ENCODE measurements around the gene SHISA9. TPM values are rescaled to one million over a fixed set of nuclear protein-coding genes. Genes with fewer than 3 reads are reported as not detected.

Gene SHISA9
- total RNA-seq, 4 donors from 2014 or later: 0.19 TPM; not detected in 3

DNA sequence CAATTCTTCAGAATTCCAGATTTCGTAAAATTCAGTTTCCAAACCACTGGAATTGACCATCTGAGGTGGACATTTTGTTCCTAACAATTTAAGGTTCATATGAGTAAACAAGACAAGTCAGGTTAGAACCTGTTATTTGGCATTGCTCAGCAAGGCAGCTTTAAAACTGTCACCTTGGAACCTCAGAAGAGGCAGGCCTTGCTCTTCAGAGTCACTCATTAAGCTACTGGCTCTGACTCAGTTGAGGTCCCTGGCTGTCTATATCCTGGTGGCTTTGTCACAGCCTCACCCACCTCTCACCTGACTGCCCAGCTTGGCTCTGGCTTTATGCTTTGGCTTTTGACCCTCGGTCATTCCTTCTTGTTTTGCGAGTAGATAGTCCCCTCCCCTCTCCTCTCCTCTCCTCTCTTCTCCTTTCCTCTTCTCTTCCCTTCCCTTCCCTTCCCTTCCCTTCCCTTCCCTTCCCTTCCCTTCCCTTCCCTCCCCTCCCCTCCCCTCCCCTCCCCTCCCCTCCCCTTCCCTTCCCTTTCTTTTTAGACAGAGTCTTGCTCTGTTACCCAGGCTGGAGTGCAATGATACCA is 238.4 kb downstream of the SHISA9 start:
- intact Hi-C loops (cut with DNase I): no loop called here

DNA sequence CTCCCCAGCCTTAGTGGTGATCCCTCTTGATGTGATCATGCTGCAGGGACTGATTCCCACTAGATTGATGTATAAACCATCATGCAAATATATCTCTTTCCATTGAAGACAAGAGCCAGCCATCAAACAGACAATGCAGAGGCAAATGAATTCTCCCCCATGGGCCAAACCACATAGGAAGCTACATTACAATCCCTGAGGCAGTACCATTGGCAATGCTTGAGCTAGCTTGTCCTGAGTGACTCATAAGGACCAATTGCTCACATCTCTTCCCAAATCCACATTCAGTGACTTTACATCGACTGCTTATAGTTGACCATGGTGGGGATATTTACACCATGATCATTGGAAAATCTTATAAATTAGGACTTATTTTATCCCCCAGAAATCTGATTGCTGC is 242.2 kb downstream of the SHISA9 start:
- Histone ChIP-seq H3K9me3 (no peaks in the 10 kb centered on the region), H3K27me3 (no peaks in the 10 kb centered on the region), H3K4me3 (no peak overlapping the region), H3K4me1 (no peaks in the 10 kb centered on the region), H3K27ac (no peak overlapping the region), H3K36me3 (no peaks in the 10 kb centered on the region)
- WGBS, 2 donors: 50 to 70% methylated on average over 1 of the region's 1 CpG
- intact Hi-C loops (cut with DNase I): no loop called here
- DNase-seq: no peak
- no peak for TF ChIP-seq POLR2A (IDR thresholded peaks at IDR 0.05)
- TF ChIP-seq, protein P1, sequence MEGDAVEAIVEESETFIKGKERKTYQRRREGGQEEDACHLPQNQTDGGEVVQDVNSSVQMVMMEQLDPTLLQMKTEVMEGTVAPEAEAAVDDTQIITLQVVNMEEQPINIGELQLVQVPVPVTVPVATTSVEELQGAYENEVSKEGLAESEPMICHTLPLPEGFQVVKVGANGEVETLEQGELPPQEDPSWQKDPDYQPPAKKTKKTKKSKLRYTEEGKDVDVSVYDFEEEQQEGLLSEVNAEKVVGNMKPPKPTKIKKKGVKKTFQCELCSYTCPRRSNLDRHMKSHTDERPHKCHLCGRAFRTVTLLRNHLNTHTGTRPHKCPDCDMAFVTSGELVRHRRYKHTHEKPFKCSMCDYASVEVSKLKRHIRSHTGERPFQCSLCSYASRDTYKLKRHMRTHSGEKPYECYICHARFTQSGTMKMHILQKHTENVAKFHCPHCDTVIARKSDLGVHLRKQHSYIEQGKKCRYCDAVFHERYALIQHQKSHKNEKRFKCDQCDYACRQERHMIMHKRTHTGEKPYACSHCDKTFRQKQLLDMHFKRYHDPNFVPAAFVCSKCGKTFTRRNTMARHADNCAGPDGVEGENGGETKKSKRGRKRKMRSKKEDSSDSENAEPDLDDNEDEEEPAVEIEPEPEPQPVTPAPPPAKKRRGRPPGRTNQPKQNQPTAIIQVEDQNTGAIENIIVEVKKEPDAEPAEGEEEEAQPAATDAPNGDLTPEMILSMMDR (IDR thresholded peaks at IDR 0.05): no peak

More for the DNA sequence above, 238.4 kb downstream of the SHISA9 start:
- TF ChIP-seq, protein P1 (IDR thresholded peaks at IDR 0.05): no peak
- TF ChIP-seq POLR2A (IDR thresholded peaks at IDR 0.05): no peak
- H3K27me3 ChIP-seq: no peaks in the 10 kb centered on the region
- H3K4me1 ChIP-seq: no peaks in the 10 kb centered on the region
- no peak overlapping the region for H3K27ac ChIP-seq
- peaks cover 0 to 4% (median 0%) of the 10 kb centered on the region in 3 donors for H3K9me3 ChIP-seq
- no peaks in the 10 kb centered on the region for H3K36me3 ChIP-seq
- no peak overlapping the region for H3K4me3 ChIP-seq
- 59 to 73% methylated on average over 3 of the region's 3 CpGs for WGBS, 2 donors
- no peak for DNase-seq

DNA sequence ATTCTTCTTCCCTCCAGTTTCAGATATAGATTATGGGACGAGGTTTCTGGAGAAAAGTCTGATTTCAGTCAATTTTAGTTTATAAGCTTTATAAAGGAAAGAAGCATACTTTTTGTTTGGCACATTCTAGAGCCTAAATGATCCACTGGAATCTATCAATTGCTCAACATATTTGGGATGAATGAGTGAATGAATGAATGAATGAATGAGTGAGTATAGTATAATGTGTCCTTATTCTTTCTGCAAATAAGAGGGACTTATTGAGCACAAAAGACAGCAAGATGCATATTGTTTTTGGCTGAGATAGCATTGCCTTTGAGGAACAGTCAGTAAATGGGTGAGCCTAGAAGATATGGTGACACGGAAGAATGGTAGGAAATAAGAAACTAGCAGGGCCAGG is 245.4 kb downstream of the SHISA9 start:
- Histone ChIP-seq H3K9me3 (no peaks in the 10 kb centered on the region), H3K27me3 (no peaks in the 10 kb centered on the region), H3K36me3 (no peaks in the 10 kb centered on the region), H3K4me1 (no peaks in the 10 kb centered on the region), H3K27ac (no peak overlapping the region), H3K4me3 (no peak overlapping the region)
- WGBS, 2 donors: 56 to 61% methylated on average over 2 of the region's 2 CpGs
- intact Hi-C loops (cut with DNase I): no loop called here
- DNase-seq: no peak
- TF ChIP-seq POLR2A (IDR thresholded peaks at IDR 0.05): no peak

DNA sequence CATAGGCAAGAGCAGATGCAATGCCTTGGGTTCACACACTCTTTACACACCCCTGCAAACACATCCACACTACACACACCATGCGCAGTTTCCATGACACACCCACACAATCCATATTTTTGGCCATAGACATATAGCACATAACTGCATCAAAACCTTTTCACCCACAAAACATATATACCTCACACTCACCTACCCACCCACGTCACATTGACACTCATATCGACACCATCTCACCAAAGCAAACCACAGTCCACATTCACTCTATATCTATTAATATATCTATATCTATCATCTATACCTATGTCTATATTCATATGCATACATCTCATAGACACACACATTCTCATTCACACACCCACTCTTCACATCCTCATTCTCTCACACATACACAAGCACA is 246.9 kb downstream of the SHISA9 start:
- no peak for TF ChIP-seq POLR2A (IDR thresholded peaks at IDR 0.05)
- TF ChIP-seq, protein P1 (IDR thresholded peaks at IDR 0.05): no peak
- no peak overlapping the region for H3K4me3 ChIP-seq
- intact Hi-C loops (cut with DNase I): no loop called here
- no peaks in the 10 kb centered on the region for H3K36me3 ChIP-seq
- WGBS, 2 donors: 86 to 88% methylated on average over 3 of the region's 3 CpGs
- no peaks in the 10 kb centered on the region for H3K4me1 ChIP-seq
- H3K27ac ChIP-seq: no peak overlapping the region
- H3K9me3 ChIP-seq: no peaks in the 10 kb centered on the region
- DNase-seq: no peak
- H3K27me3 ChIP-seq: no peaks in the 10 kb centered on the region

- H3K27me3 ChIP-seq: no peaks in the 10 kb centered on the region
- no peaks in the 10 kb centered on the region for H3K4me1 ChIP-seq
- TF ChIP-seq POLR2A (IDR thresholded peaks at IDR 0.05): no peak
- TF ChIP-seq, protein P1 (IDR thresholded peaks at IDR 0.05): no peak
- no peaks in the 10 kb centered on the region for H3K36me3 ChIP-seq
- intact Hi-C loops (cut with DNase I): no loop called here
- no peak overlapping the region for H3K4me3 ChIP-seq
- DNase-seq: no peak
- H3K27ac ChIP-seq: no peak overlapping the region
- H3K9me3 ChIP-seq: no peaks in the 10 kb centered on the region
- 44 to 69% methylated on average over 3 of the region's 3 CpGs for WGBS, 2 donors
Observed at GRCh38 chr16:13148836-13149235, 247.4 kb downstream of the SHISA9 start.
